Epithelial cell of esophagus (primary cell): ENCODE measurements around the gene MRPL1.
"Not testable (repeated sequence)": the region's sequence is repeated elsewhere in the genome, so short reads cannot be mapped to it uniquely, and the experiment has no call there.

Experiments used
- DNase-seq: peaks from one replicate; pipeline ENCODE4 v3.0.0; 2010; ENCODE audit warnings: low read depth
- H3K4me3 ChIP-seq: 2 replicates; pipeline ENCODE4 v1.5.1; 2011; ENCODE audit warnings: mild to moderate bottlenecking, low read length, control low read depth
- CTCF ChIP-seq: IDR thresholded peaks from 2 replicates; pipeline ENCODE4 v1.5.1; 2011; ENCODE audit warnings: low read depth, mild to moderate bottlenecking, low read length, control low read depth, inconsistent platforms; ENCODE audit not compliant: insufficient read depth; ENCODE audit errors: missing control alignments

MRPL1 gene

GRCh38 chr4:77983612-77984311 is 121.1 kb downstream of the MRPL1 start:
- DNase-seq, H3K4me3 ChIP-seq: not testable (repeated sequence)

GRCh38 chr4:77989968-77990367 is 127.3 kb downstream of the MRPL1 start:
- no peak overlapping the region for H3K4me3 ChIP-seq

GRCh38 chr4:77990456-77990855 is 127.8 kb downstream of the MRPL1 start:
- peak; percentile 40 for DNase-seq
- TF ChIP-seq CTCF = no peak
- H3K4me3 ChIP-seq = no peak overlapping the region

More at GRCh38 chr4:77989968-77990367, 127.3 kb downstream of the MRPL1 start:
- DNase-seq = no peak
- no peak for TF ChIP-seq CTCF

- DNase-seq = peak; percentile 6
- TF ChIP-seq CTCF = no peak
- H3K4me3 ChIP-seq = no peak overlapping the region
Measured at GRCh38 chr4:77990904-77991358, 128.3 kb downstream of the MRPL1 start.

- no peak overlapping the region for H3K4me3 ChIP-seq
- DNase-seq = no peak
- TF ChIP-seq CTCF = no peak
Measured at GRCh38 chr4:77992581-77992980, 130.0 kb downstream of the MRPL1 start.

- peak; percentile 69 for TF ChIP-seq CTCF
- no peak overlapping the region for H3K4me3 ChIP-seq
- DNase-seq = peak; percentile 70
Measured at GRCh38 chr4:77994194-77994721, 131.6 kb downstream of the MRPL1 start.

GRCh38 chr4:77996076-77996475 is 133.4 kb downstream of the MRPL1 start:
- TF ChIP-seq CTCF = no peak
- DNase-seq = no peak
- H3K4me3 ChIP-seq = no peak overlapping the region
